ENCODE data around the gene EIF1AX.

GRCh38 chrX:20116577-20117240, 24.9 kb downstream of the EIF1AX start, which contains the start of gene MAP7D2:
- TF ChIP-seq, protein P1, sequence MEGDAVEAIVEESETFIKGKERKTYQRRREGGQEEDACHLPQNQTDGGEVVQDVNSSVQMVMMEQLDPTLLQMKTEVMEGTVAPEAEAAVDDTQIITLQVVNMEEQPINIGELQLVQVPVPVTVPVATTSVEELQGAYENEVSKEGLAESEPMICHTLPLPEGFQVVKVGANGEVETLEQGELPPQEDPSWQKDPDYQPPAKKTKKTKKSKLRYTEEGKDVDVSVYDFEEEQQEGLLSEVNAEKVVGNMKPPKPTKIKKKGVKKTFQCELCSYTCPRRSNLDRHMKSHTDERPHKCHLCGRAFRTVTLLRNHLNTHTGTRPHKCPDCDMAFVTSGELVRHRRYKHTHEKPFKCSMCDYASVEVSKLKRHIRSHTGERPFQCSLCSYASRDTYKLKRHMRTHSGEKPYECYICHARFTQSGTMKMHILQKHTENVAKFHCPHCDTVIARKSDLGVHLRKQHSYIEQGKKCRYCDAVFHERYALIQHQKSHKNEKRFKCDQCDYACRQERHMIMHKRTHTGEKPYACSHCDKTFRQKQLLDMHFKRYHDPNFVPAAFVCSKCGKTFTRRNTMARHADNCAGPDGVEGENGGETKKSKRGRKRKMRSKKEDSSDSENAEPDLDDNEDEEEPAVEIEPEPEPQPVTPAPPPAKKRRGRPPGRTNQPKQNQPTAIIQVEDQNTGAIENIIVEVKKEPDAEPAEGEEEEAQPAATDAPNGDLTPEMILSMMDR (conservative IDR thresholded peaks at IDR 0.05; ENCODE audit: low read length) = no peak
- TF ChIP-seq EZH2phosphoT487 (IDR thresholded peaks at IDR 0.05; ENCODE audit: borderline replicate concordance, low read depth, low read length) = no peak

Measured in OCI-LY7 (cell line).